Measurements from ENCODE around the gene CLDN14. TPM values are rescaled to one million over a fixed set of nuclear protein-coding genes. Genes with fewer than 3 reads are reported as not detected.

Gene CLDN14
- total and polyA plus RNA-seq, 9 donors = 0.15 TPM; not detected in 8

DNA sequence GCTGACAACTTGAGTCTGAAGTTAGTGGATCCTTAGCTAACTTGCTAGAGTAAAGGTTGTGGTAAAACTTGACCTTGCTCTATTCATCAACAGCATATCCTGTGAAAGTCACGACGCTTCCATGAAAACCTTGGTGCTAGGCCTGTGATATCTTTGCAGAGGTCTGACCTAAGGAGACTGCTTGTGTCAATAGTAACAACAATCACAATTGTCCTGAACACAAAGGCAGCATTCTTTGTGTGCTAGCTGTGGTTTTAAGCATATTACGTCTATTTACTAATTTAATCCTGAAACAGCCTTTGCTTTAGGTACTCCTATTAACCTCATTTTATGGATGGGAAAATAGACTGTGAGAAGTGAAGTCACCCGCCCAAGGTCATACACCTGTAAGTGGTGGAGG lies 2.8 kb upstream of the CLDN14 start:
- WGBS, 3 donors = 91 to 94% (median 91%) methylated on average over 4 of the region's 4 CpGs
- no peak overlapping the region for H3K4me3 ChIP-seq
- intact Hi-C loops (cut with DNase I) = no loop called here

DNA sequence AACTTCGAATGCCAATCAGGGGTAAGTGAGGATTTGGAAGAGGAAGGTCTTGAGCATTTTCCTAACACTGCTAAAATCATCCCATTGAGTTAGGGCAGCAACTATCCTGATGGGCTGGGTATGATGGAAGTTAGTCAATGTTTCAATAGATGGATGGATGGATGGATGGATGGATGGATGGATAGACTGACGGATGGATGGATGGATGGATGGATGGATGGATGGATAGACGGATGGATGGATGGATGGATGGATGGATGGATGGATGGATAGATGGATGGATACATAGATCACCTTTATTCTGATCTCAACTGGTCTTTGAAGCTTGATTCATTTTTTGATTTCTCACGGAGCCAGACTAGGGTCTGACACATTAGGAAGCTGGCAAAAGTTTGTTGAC lies 2.3 kb upstream of the CLDN14 start:
- Histone ChIP-seq H3K9me3 (no peaks in the 10 kb centered on the region), H3K4me1 (ENCODE audit: insufficient read depth) (peaks cover 3% of the 10 kb centered on the region), H3K27ac (no peak overlapping the region), H3K4me3 (no peak overlapping the region), H3K27me3 (no peaks in the 10 kb centered on the region), H3K36me3 (no peaks in the 10 kb centered on the region)
- 78 to 89% (median 78%) methylated on average over 4 of the region's 4 CpGs for WGBS, 3 donors
- intact Hi-C loops (cut with DNase I) = no loop called here
- TF ChIP-seq, protein P1, sequence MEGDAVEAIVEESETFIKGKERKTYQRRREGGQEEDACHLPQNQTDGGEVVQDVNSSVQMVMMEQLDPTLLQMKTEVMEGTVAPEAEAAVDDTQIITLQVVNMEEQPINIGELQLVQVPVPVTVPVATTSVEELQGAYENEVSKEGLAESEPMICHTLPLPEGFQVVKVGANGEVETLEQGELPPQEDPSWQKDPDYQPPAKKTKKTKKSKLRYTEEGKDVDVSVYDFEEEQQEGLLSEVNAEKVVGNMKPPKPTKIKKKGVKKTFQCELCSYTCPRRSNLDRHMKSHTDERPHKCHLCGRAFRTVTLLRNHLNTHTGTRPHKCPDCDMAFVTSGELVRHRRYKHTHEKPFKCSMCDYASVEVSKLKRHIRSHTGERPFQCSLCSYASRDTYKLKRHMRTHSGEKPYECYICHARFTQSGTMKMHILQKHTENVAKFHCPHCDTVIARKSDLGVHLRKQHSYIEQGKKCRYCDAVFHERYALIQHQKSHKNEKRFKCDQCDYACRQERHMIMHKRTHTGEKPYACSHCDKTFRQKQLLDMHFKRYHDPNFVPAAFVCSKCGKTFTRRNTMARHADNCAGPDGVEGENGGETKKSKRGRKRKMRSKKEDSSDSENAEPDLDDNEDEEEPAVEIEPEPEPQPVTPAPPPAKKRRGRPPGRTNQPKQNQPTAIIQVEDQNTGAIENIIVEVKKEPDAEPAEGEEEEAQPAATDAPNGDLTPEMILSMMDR (IDR thresholded peaks at IDR 0.05) = no peak
- TF ChIP-seq POLR2A (IDR thresholded peaks at IDR 0.05) (no peak), EP300 (IDR thresholded peaks at IDR 0.05) (no peak)
- DNase-seq = no peak

More for the DNA sequence above, 2.8 kb upstream of the CLDN14 start:
- TF ChIP-seq, protein P1 (IDR thresholded peaks at IDR 0.05) = no peak
- TF ChIP-seq EP300 (IDR thresholded peaks at IDR 0.05) (no peak), POLR2A (IDR thresholded peaks at IDR 0.05) (no peak)
- Histone ChIP-seq H3K27ac (no peak overlapping the region), H3K27me3 (no peaks in the 10 kb centered on the region), H3K9me3 (no peaks in the 10 kb centered on the region), H3K36me3 (no peaks in the 10 kb centered on the region), H3K4me1 (ENCODE audit: insufficient read depth) (peaks cover 3% of the 10 kb centered on the region)
- DNase-seq = no peak

DNA sequence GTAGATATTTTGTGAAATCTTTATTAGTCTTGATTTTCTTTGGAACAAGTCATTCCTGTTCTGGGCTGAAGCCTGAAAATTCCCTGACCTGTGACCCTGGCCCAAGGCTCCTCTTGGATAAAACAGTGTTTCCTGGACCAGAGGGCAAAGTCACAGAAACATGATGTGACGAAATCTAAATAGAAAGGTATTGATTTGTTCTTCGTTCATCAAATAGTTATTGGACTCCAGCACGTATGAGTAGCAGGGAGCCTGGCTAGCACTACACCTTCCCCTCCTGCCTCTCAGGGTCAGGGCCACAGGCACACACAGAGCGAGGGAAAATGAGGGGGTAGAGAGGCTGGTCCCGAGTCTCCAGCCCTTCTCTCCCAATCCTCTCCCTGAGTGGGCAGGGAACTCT lies 1.7 kb upstream of the CLDN14 start:
- WGBS, 3 donors = 28 to 63% (median 31%) methylated on average over 5 of the region's 5 CpGs
- Histone ChIP-seq H3K9me3 (no peaks in the 10 kb centered on the region), H3K4me3 (no peak overlapping the region), H3K36me3 (no peaks in the 10 kb centered on the region), H3K4me1 (ENCODE audit: insufficient read depth) (peaks cover 3% of the 10 kb centered on the region), H3K27me3 (no peaks in the 10 kb centered on the region), H3K27ac (no peak overlapping the region)
- intact Hi-C loops (cut with DNase I) = no loop called here
- TF ChIP-seq, protein P1 (IDR thresholded peaks at IDR 0.05) = no peak
- TF ChIP-seq EP300 (IDR thresholded peaks at IDR 0.05) (no peak), POLR2A (IDR thresholded peaks at IDR 0.05) (no peak)
- peak in 1 of 5 donors; percentile 53 for DNase-seq

DNA sequence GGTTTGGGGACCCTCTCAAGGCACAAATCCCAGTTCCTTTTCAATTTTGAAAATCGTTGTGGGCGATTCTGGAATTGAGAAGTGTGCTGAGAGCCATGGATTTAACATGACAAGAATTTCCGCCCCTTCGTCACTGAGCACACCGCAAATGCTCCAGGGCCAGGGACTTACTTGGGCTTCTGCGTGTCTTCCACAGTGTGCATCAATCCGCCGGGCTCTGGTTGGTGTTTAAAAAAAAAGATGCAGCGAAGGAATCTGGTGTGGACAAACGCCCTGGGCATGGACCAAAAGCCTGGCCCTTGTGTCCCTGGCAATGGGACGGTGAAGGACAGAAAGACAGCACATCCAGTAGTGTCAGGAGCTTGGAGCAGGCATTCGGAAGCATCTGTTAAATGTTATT lies 696 bp upstream of the CLDN14 start:
- 93 to 94% (median 93%) methylated on average over 12 of the region's 12 CpGs for WGBS, 3 donors
- TF ChIP-seq EP300 (IDR thresholded peaks at IDR 0.05) (no peak), POLR2A (IDR thresholded peaks at IDR 0.05) (no peak)
- TF ChIP-seq, protein P1 (IDR thresholded peaks at IDR 0.05) = no peak

More for the DNA sequence above, 696 bp upstream of the CLDN14 start:
- no peaks in the 10 kb centered on the region for H3K36me3 ChIP-seq
- intact Hi-C loops (cut with DNase I) = no loop called here
- no peak for DNase-seq
- H3K4me3 ChIP-seq = no peak overlapping the region
- no peaks in the 10 kb centered on the region for H3K27me3 ChIP-seq
- H3K4me1 ChIP-seq (ENCODE audit: insufficient read depth) = peaks cover 3% of the 10 kb centered on the region
- no peak overlapping the region for H3K27ac ChIP-seq
- no peaks in the 10 kb centered on the region for H3K9me3 ChIP-seq
